CD4-positive, alpha-beta T cell treated with Interleukin-6 at 100 ng/mL for 8 hours (primary cell): ENCODE results near the gene ADORA2B.
A peak's percentile ranks its signal among the peaks of the same experiment; 100 is the strongest.

ENCODE experiments used
- DNase-seq: peaks from one replicate; pipeline ENCODE4 v3.0.0-alpha.2; 2020; ENCODE audit warnings: mixed read lengths, low spot score

ADORA2B gene

GRCh38 chr17:15996322-15996721 is 51.4 kb downstream of the ADORA2B start:
- no peak for DNase-seq

GRCh38 chr17:15998031-15998562 is 53.2 kb downstream of the ADORA2B start:
- no peak for DNase-seq

GRCh38 chr17:15999141-15999973 is 54.4 kb downstream of the ADORA2B start, which contains the start of the genes TTC19 and ZSWIM7:
TTC19 (plus strand) TSS chr17:15999824; CDS start chr17:15999849, 25 bp downstream.
ZSWIM7 (minus strand) TSS chr17:15999704; CDS start chr17:15999594, 110 bp downstream.
- peak; percentile 91 for DNase-seq

- DNase-seq = peak; percentile 22
These were observed 55.3 kb downstream of the ADORA2B start for GRCh38 chr17:15999974-16000827.

GRCh38 chr17:16001226-16001897 is 56.4 kb downstream of the ADORA2B start:
- no peak for DNase-seq

GRCh38 chr17:16002708-16003260 is 57.9 kb downstream of the ADORA2B start:
- no peak for DNase-seq

- DNase-seq = no peak
These were observed 58.9 kb downstream of the ADORA2B start for GRCh38 chr17:16003841-16004240.

GRCh38 chr17:16005636-16006035 is 60.7 kb downstream of the ADORA2B start:
- DNase-seq = no peak

GRCh38 chr17:16007439-16007838 is 62.5 kb downstream of the ADORA2B start:
- DNase-seq = no peak

GRCh38 chr17:16013943-16014407 is 69.0 kb downstream of the ADORA2B start:
- no peak for DNase-seq

- no peak for DNase-seq
These were observed 74.4 kb downstream of the ADORA2B start for GRCh38 chr17:16019347-16019746.

- no peak for DNase-seq
These were observed 79.0 kb downstream of the ADORA2B start for GRCh38 chr17:16023881-16024280.

GRCh38 chr17:16025202-16025601 is 80.3 kb downstream of the ADORA2B start:
- DNase-seq = no peak
